Calu3 (cell line): Measurements from ENCODE around the gene COL26A1. TPM values are rescaled to one million over a fixed set of nuclear protein-coding genes. Genes with fewer than 3 reads are reported as not detected.
A peak's percentile ranks its signal among the peaks of the same experiment; 100 is the strongest.

ENCODE experiments used
- BruUV-seq: library from RNA; stranded (reverse); fragments of 400-500 nt; replicated peaks from 2 replicates; lab custom pipeline; 2021; lab: Mats Ljungman, UMichigan
- CTCF ChIA-PET: fragments of 300-600 bp; sonication (Branson Sonifier 250); formaldehyde crosslinking; loops from one replicate; lab custom pipeline; 2022; ENCODE audit warnings: antibody characterized with exemption; lab: Charles Lee
- DNase-seq: peaks from one replicate; pipeline ENCODE4 v3.0.0; 2022
- H3K27ac Mint-ChIP-seq: one replicate; pipeline ENCODE4 v1.8.0; 2022; ENCODE audit warnings: mixed read lengths; ENCODE audit not compliant: unreplicated experiment
- H3K27me3 Mint-ChIP-seq: one replicate; pipeline ENCODE4 v1.8.0; 2022; ENCODE audit warnings: mixed read lengths; ENCODE audit not compliant: unreplicated experiment
- H3K36me3 Mint-ChIP-seq: one replicate; pipeline ENCODE4 v1.8.0; 2022; ENCODE audit warnings: mild to moderate bottlenecking, moderate library complexity, mixed read lengths; ENCODE audit not compliant: insufficient read depth, unreplicated experiment
- H3K4me1 Mint-ChIP-seq: one replicate; pipeline ENCODE4 v1.8.0; 2022; ENCODE audit warnings: mild to moderate bottlenecking, low read depth, mixed read lengths; ENCODE audit not compliant: unreplicated experiment
- H3K4me3 Mint-ChIP-seq: one replicate; pipeline ENCODE4 v1.8.0; 2022; ENCODE audit warnings: mild to moderate bottlenecking, low read depth, moderate library complexity, mixed read lengths; ENCODE audit not compliant: unreplicated experiment
- H3K9me3 Mint-ChIP-seq: one replicate; pipeline ENCODE4 v1.8.0; 2022; ENCODE audit warnings: low read depth, mixed read lengths; ENCODE audit not compliant: unreplicated experiment
- CTCF ChIP-seq: fragments of 200-600 bp; IDR thresholded peaks from one replicate; pipeline ENCODE4 v1.8.0; 2022; ENCODE audit warnings: antibody characterized with exemption; ENCODE audit not compliant: unreplicated experiment
- intact Hi-C: fragments of 100-400 bp; cut with micrococcal nuclease; formaldehyde crosslinking; loops from one replicate; pipeline ENCODE4 v1.10.0; 2022; ENCODE audit not compliant: unreplicated experiment
- total RNA-seq: library from RNA; stranded (reverse); gene quantifications from 2 replicates; pipeline ENCODE4 v1.2.3, GENCODE V29; 2022

Gene COL26A1
- total RNA-seq, 1 experiment from 2014 or later, result not detected

GRCh38 chr7:101402081-101402779, 39.6 kb downstream of the COL26A1 start:
- intact Hi-C loops, result no loop called here
- H3K4me1 Mint-ChIP-seq, result no peaks in the 10 kb centered on the region
- CTCF ChIA-PET, result no interaction called here
- TF ChIP-seq CTCF, result no peak
- DNase-seq, result no peak
- H3K27me3 Mint-ChIP-seq, result peaks cover 94% of the 10 kb centered on the region
- no peaks in the 10 kb centered on the region for H3K9me3 Mint-ChIP-seq
- H3K27ac Mint-ChIP-seq, result no peak overlapping the region
- BruUV-seq, result no TSS peak
- no peaks in the 10 kb centered on the region for H3K36me3 Mint-ChIP-seq
- no peak overlapping the region for H3K4me3 Mint-ChIP-seq

- Mint-ChIP-seq H3K4me1 (no peaks in the 10 kb centered on the region), H3K9me3 (no peaks in the 10 kb centered on the region), H3K4me3 (no peak overlapping the region), H3K27ac (no peak overlapping the region), H3K27me3 (peaks cover 94% of the 10 kb centered on the region), H3K36me3 (no peaks in the 10 kb centered on the region)
- intact Hi-C loops, result no loop called here
- CTCF ChIA-PET, result no interaction called here
- DNase-seq, result no peak
- TF ChIP-seq CTCF, result no peak
- no TSS peak for BruUV-seq
Measured at GRCh38 chr7:101402835-101403234, 40.2 kb downstream of the COL26A1 start.

- Mint-ChIP-seq H3K27me3 (peaks cover 67% of the 10 kb centered on the region), H3K9me3 (no peaks in the 10 kb centered on the region), H3K27ac (no peak overlapping the region), H3K36me3 (no peaks in the 10 kb centered on the region), H3K4me1 (no peaks in the 10 kb centered on the region), H3K4me3 (no peak overlapping the region)
- CTCF ChIA-PET, result no interaction called here
- intact Hi-C loops, result no loop called here
- DNase-seq, result no peak
- no peak for TF ChIP-seq CTCF
- no TSS peak for BruUV-seq
Measured at GRCh38 chr7:101405474-101406067, 42.9 kb downstream of the COL26A1 start.

GRCh38 chr7:101410743-101411507, 48.2 kb downstream of the COL26A1 start:
- intact Hi-C loops, result no loop called here
- peak; percentile 59 for TF ChIP-seq CTCF
- Mint-ChIP-seq H3K4me3 (no peak overlapping the region), H3K4me1 (no peaks in the 10 kb centered on the region), H3K9me3 (no peaks in the 10 kb centered on the region), H3K27me3 (peaks cover 62% of the 10 kb centered on the region), H3K36me3 (peaks cover 5% of the 10 kb centered on the region), H3K27ac (no peak overlapping the region)
- DNase-seq, result peak; percentile 9
- no TSS peak for BruUV-seq
- CTCF ChIA-PET, result interaction anchor here (1.4 kb wide), 1 partner anchor 15 kb away, joined by 3 read pairs; no protein-coding TSS in a partner anchor
